B cell (primary cell): ENCODE results near the gene ESRRB. TPM values are rescaled to one million over a fixed set of nuclear protein-coding genes. Genes with fewer than 3 reads are reported as not detected.

Experiments used
- ATAC-seq: fragments of 200-7000 bp; cut with Tn5 transposase; one replicate; pipeline ENCODE4 v1.10.0; 2021; ENCODE audit warnings: low read depth, mild to moderate bottlenecking, moderate number of reproducible peaks, moderate library complexity
- CTCF ChIA-PET: fragments of 350-600 bp; sonication (Branson Sonifier 250); formaldehyde crosslinking; loops from one replicate; lab custom pipeline; 2021; ENCODE audit warnings: antibody characterized with exemption, inconsistent platforms; lab: Charles Lee
- POLR2A ChIA-PET: fragments of 350-600 bp; sonication (Branson Sonifier 250); formaldehyde crosslinking; loops from one replicate; lab custom pipeline; 2021; ENCODE audit warnings: antibody characterized with exemption; lab: Charles Lee
- DNase-seq: peaks from one replicate; pipeline ENCODE4 v3.0.0; 2013
- H2AFZ ChIP-seq: 2 replicates; pipeline ENCODE4 v1.6.1; 2012; ENCODE audit warnings: mild to moderate bottlenecking, low read depth, low read length; ENCODE audit not compliant: insufficient read depth, poor library complexity, severe bottlenecking
- H3K27ac ChIP-seq, 2 donors: 1 replicate in 1 of 2; 2 replicates in 1 of 2; pipeline ENCODE4 v1.5.1; 2012 to 2013; ENCODE audit warnings: low read length in 2 of 2, mild to moderate bottlenecking in 2 of 2, moderate library complexity in 1 of 2
- H3K27me3 ChIP-seq, 4 experiments: fragments of 200-600 bp in 1 of 4; sonication (generic) in 1 of 4; replicated peaks in 1 of 4; 1 replicate in 2 of 4; 2 replicates in 2 of 4; pipeline versions ENCODE4 v1.6.1 to v1.7.0; 2013 to 2016; ENCODE audit warnings: low read length in 3 of 4, mild to moderate bottlenecking in 2 of 4, mixed read lengths in 1 of 4, moderate library complexity in 1 of 4; ENCODE audit not compliant: insufficient read depth in 4 of 4, control insufficient read depth in 3 of 4; ENCODE audit errors: control extremely low read depth in 1 of 4
- H3K36me3 ChIP-seq, 2 experiments: replicated peaks in 1 of 2; 1 replicate in 1 of 2; 2 replicates in 1 of 2; pipeline versions ENCODE4 v1.6.1 to v1.7.1; 2013; ENCODE audit warnings: low read length in 1 of 2; ENCODE audit not compliant: insufficient read depth in 2 of 2, control insufficient read depth in 1 of 2; ENCODE audit errors: control extremely low read depth in 1 of 2, extremely low read depth in 1 of 2
- H3K4me1 ChIP-seq, 2 donors: fragments of 200-600 bp in 1 of 2; sonication (generic) in 1 of 2; 1 replicate in 1 of 2; 2 replicates in 1 of 2; pipeline versions ENCODE4 v1.5.1 to v1.6.1; 2013 to 2017; ENCODE audit warnings: low read length in 2 of 2; ENCODE audit not compliant: control insufficient read depth in 2 of 2, insufficient read depth in 2 of 2
- H3K4me2 ChIP-seq: replicated peaks from 2 replicates; pipeline ENCODE3; 2012; ENCODE audit warnings: mild to moderate bottlenecking, low read depth, low read length; ENCODE audit not compliant: poor library complexity, severe bottlenecking
- H3K4me3 ChIP-seq, 5 experiments: fragments of 200-600 bp in 1 of 5; sonication (generic) in 1 of 5; 1 replicate in 3 of 5; 2 replicates in 2 of 5; pipeline versions ENCODE4 v1.5.1 to v1.7.0; 2011 to 2016; ENCODE audit warnings: low read length in 4 of 5, mild to moderate bottlenecking in 4 of 5, low read depth in 2 of 5, control low read depth in 1 of 5, moderate library complexity in 1 of 5; ENCODE audit not compliant: insufficient read depth in 1 of 5; ENCODE audit errors: control extremely low read depth in 1 of 5, extremely low read depth in 1 of 5
- H3K79me2 ChIP-seq: fragments of 200-600 bp; sonication (generic); one replicate; pipeline ENCODE4 v1.6.0; 2016; ENCODE audit warnings: low read length; ENCODE audit not compliant: control insufficient read depth, insufficient read depth
- H3K9ac ChIP-seq: fragments of 200-600 bp; sonication (generic); 2 replicates; pipeline ENCODE4 v1.6.1; 2017; ENCODE audit warnings: mild to moderate bottlenecking, low read length, moderate library complexity
- H3K9me3 ChIP-seq, 3 donors: one replicate each; pipeline versions ENCODE4 v1.6.1 to v1.7.1; 2013; ENCODE audit warnings: low read length in 2 of 3; ENCODE audit not compliant: control insufficient read depth in 2 of 3, insufficient read depth in 1 of 3; ENCODE audit errors: control extremely low read depth in 1 of 3
- H4K20me1 ChIP-seq: 2 replicates; pipeline ENCODE4 v1.6.0; 2012; ENCODE audit warnings: mild to moderate bottlenecking, low read length; ENCODE audit not compliant: insufficient read depth, control insufficient read depth, poor library complexity, severe bottlenecking
- H3K27ac Mint-ChIP-seq: one replicate; pipeline ENCODE4 v1.8.0; 2021; ENCODE audit warnings: mixed read lengths
- H3K27me3 Mint-ChIP-seq: one replicate; pipeline ENCODE4 v1.8.0; 2021; ENCODE audit warnings: mixed read lengths
- H3K4me1 Mint-ChIP-seq: one replicate; pipeline ENCODE4 v1.8.0; 2021; ENCODE audit warnings: mixed read lengths
- H3K4me3 Mint-ChIP-seq: one replicate; pipeline ENCODE4 v1.8.0; 2021; ENCODE audit warnings: mixed read lengths
- H3K9me3 Mint-ChIP-seq: one replicate; pipeline ENCODE4 v1.8.0; 2022; ENCODE audit warnings: mixed read lengths; ENCODE audit not compliant: insufficient read depth
- CTCF ChIP-seq: fragments of 200-600 bp; IDR thresholded peaks from one replicate; pipeline ENCODE4 v1.8.0; 2022; ENCODE audit warnings: antibody characterized with exemption, mild to moderate bottlenecking
- EZH2 ChIP-seq: IDR thresholded peaks from 2 replicates; pipeline ENCODE4 v1.6.1; 2012; ENCODE audit warnings: borderline replicate concordance, low read depth, mild to moderate bottlenecking, moderate library complexity, low read length; ENCODE audit not compliant: insufficient read depth, poor library complexity, severe bottlenecking
- WGBS: methylation state at CpG from one replicate; pipeline ENCODE4 v1.1.5; 2013; ENCODE audit warnings: missing lambda C conversion rate; ENCODE audit not compliant: insufficient coverage; 5-methylcytosine and 5-hydroxymethylcytosine counted together
- intact Hi-C: fragments of 100-400 bp; cut with micrococcal nuclease; formaldehyde crosslinking; loops from one replicate; pipeline ENCODE4 v1.10.0; 2022
- polyA plus RNA-seq: library from polyadenylated mRNA; depleted of rRNA; stranded (reverse); fragments of >200 nt; gene quantifications from 2 replicates; pipeline ENCODE4 v1.2.3, GENCODE V29; 2012
- total RNA-seq, 2 donors: library from RNA; stranded (reverse); fragments of 120-200 nt in 1 of 2; gene quantifications; 1 replicate in 1 of 2; 2 replicates in 1 of 2; pipeline versions ENCODE4 v1.2.3 to v1.2.4, GENCODE V29; 2013 to 2022

Gene ESRRB
- total and polyA plus RNA-seq, 2 donors (not counting 1 experiment from before 2014, with no cell fraction given): 0.13 TPM; not detected in 1

DNA sequence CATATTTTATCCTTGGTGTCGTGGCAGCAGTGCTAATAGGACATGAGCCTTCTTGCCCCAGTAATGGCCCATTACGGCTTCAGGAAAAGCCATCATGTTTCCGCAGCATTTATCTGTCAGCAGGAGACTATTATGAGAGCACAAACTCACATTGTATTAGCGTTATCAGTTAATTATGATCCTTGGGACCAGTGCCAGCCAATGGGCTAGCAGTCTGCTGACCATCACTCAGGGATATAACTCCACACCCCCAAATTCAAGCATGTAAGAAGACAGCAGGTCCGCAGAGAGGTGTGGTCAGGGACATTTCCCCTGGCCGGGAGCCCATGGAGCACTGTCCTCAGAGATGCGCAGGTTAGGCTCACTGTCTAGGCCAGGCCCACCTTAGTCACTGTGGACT, 4.9 kb upstream of the ESRRB start:
- DNase-seq (no peak), ATAC-seq (no peak)
- TF ChIP-seq CTCF (no peak), EZH2 (no peak)
- Mint-ChIP-seq H3K9me3 (no peaks in the 10 kb centered on the region), H3K4me1 (no peaks in the 10 kb centered on the region), H3K27me3 (peaks cover 38% of the 10 kb centered on the region), H3K4me3 (no peak overlapping the region), H3K27ac (no peak overlapping the region)
- Histone ChIP-seq H3K79me2 (no peaks in the 10 kb centered on the region), H3K4me2 (no peak overlapping the region), H2AFZ (no peak overlapping the region), H4K20me1 (no peaks in the 10 kb centered on the region), H3K4me3 (no peak overlapping the region), H3K4me1 (no peaks in the 10 kb centered on the region), H3K36me3 (no peaks in the 10 kb centered on the region), H3K9ac (no peak overlapping the region), H3K9me3 (no peaks in the 10 kb centered on the region), H3K27ac (no peak overlapping the region), H3K27me3 (peaks cover 0 to 21% (median 3%) of the 10 kb centered on the region in 4 experiments)
- CTCF ChIA-PET: interaction anchor here (1.3 kb wide), 1 partner anchor 18 kb away, joined by 3 read pairs; no protein-coding TSS in a partner anchor
- POLR2A ChIA-PET: no interaction called here
- intact Hi-C loops: no loop called here
- WGBS: 94% methylated on average over 6 of the region's 7 CpGs

DNA sequence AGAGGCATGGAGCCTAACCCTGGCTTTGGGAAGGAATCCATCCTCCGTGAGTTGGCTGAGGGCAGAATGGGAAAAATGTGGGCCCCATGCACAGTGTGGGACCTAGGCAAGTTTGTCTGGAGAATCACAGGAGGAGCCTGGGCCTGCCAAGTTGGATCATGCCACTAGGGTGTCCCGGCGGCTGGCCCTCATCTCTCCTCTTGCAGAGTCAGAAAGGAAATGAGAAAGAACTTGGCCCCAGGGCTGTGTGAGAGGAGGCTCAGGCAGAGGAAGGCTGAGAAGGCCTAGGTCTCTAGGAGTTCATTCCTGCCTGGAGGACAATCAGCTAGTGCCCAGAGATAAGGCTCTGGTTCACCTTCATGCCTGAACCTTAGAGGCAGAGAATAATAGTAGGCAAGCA, 2.5 kb upstream of the ESRRB start:
- WGBS: 90% methylated on average over 3 of the region's 3 CpGs
- peaks cover 42% of the 10 kb centered on the region for H3K27me3 Mint-ChIP-seq

More for the DNA sequence above, 2.5 kb upstream of the ESRRB start:
- no peak overlapping the region for H3K4me3 ChIP-seq
- H3K4me2 ChIP-seq: no peak overlapping the region
- peaks cover 0 to 38% (median 8%) of the 10 kb centered on the region in 4 experiments for H3K27me3 ChIP-seq
- DNase-seq (no peak), ATAC-seq (no peak)
- no peak overlapping the region for H2AFZ ChIP-seq
- intact Hi-C loops: no loop called here
- Mint-ChIP-seq H3K4me3 (no peak overlapping the region), H3K27ac (no peak overlapping the region), H3K4me1 (peaks cover 2% of the 10 kb centered on the region), H3K9me3 (no peaks in the 10 kb centered on the region)
- no peak overlapping the region for H3K9ac ChIP-seq
- no peaks in the 10 kb centered on the region for H3K36me3 ChIP-seq
- TF ChIP-seq CTCF (no peak), EZH2 (no peak)
- H4K20me1 ChIP-seq: no peaks in the 10 kb centered on the region
- no peaks in the 10 kb centered on the region for H3K4me1 ChIP-seq
- ChIA-PET CTCF (interaction anchor here (1.1 kb wide), 1 partner anchor 14 kb away, joined by 3 read pairs; no protein-coding TSS in a partner anchor), POLR2A (no interaction called here)
- H3K79me2 ChIP-seq: no peaks in the 10 kb centered on the region
- H3K27ac ChIP-seq: no peak overlapping the region
- no peaks in the 10 kb centered on the region for H3K9me3 ChIP-seq
